Endothelial cell (in vitro differentiated cells): ENCODE data around the gene RGS6. TPM values are rescaled to one million over a fixed set of nuclear protein-coding genes. Genes with fewer than 3 reads are reported as not detected.
"Not testable (repeated sequence)": the region's sequence is repeated elsewhere in the genome, so short reads cannot be mapped to it uniquely, and the experiment has no call there.

ENCODE experiments used
- DNase-seq: peaks from one replicate; pipeline ENCODE4 v3.0.0; 2021; ENCODE audit warnings: low spot score
- H3K27ac Mint-ChIP-seq: one replicate; pipeline ENCODE4 v1.8.0; 2021; ENCODE audit warnings: mixed read lengths, inconsistent platforms; ENCODE audit not compliant: unreplicated experiment
- H3K27me3 Mint-ChIP-seq: one replicate; pipeline ENCODE4 v1.8.0; 2021; ENCODE audit warnings: mild to moderate bottlenecking, moderate library complexity, mixed read lengths, inconsistent platforms; ENCODE audit not compliant: unreplicated experiment
- H3K36me3 Mint-ChIP-seq: one replicate; pipeline ENCODE4 v1.8.0; 2021; ENCODE audit warnings: mild to moderate bottlenecking, low read depth, mixed read lengths, inconsistent platforms; ENCODE audit not compliant: unreplicated experiment
- H3K4me1 Mint-ChIP-seq: one replicate; pipeline ENCODE4 v1.8.0; 2021; ENCODE audit warnings: mild to moderate bottlenecking, mixed read lengths, inconsistent platforms; ENCODE audit not compliant: unreplicated experiment
- H3K4me3 Mint-ChIP-seq: one replicate; pipeline ENCODE4 v1.8.0; 2021; ENCODE audit warnings: mild to moderate bottlenecking, mixed read lengths, inconsistent platforms; ENCODE audit not compliant: unreplicated experiment
- H3K9me3 Mint-ChIP-seq: one replicate; pipeline ENCODE4 v1.8.0; 2021; ENCODE audit warnings: mixed read lengths, inconsistent platforms; ENCODE audit not compliant: unreplicated experiment
- CTCF ChIP-seq: fragments of 200-600 bp; sonication (generic); IDR thresholded peaks from one replicate; pipeline ENCODE4 v1.5.0; 2021; ENCODE audit warnings: antibody characterized with exemption; ENCODE audit not compliant: unreplicated experiment
- total RNA-seq: library from RNA; stranded (reverse); fragmentation: NEBNext Ultra II Directional; extraction: Animal tissue kit (Norgen Biotek cat#: 25700); gene quantifications from one replicate; pipeline ENCODE4 v1.2.1, GENCODE V29; 2021; ENCODE audit not compliant: unreplicated experiment

The RGS6 gene
- total RNA-seq, 1 donor from 2014 or later: 15.7 TPM

GRCh38 chr14:71933001-71933587 lies 865 bp downstream of the RGS6 start:
- H3K27me3 Mint-ChIP-seq: peaks cover 6% of the 10 kb centered on the region
- no peak for TF ChIP-seq CTCF
- peaks cover 20% of the 10 kb centered on the region for H3K4me1 Mint-ChIP-seq
- peak overlapping the region; percentile 92 for H3K4me3 Mint-ChIP-seq
- H3K9me3 Mint-ChIP-seq: no peaks in the 10 kb centered on the region
- peak; percentile 21 for DNase-seq
- H3K27ac Mint-ChIP-seq: no peak overlapping the region
- no peaks in the 10 kb centered on the region for H3K36me3 Mint-ChIP-seq

- not testable (repeated sequence) for H3K9me3 Mint-ChIP-seq, H3K27me3 Mint-ChIP-seq, H3K4me3 Mint-ChIP-seq, H3K27ac Mint-ChIP-seq, DNase-seq, H3K36me3 Mint-ChIP-seq
- H3K4me1 Mint-ChIP-seq: peaks cover 17% of the 10 kb centered on the region
These were observed 6.0 kb downstream of the RGS6 start for GRCh38 chr14:71938273-71938672.

- not testable (repeated sequence) for H3K27ac Mint-ChIP-seq, H3K36me3 Mint-ChIP-seq, DNase-seq, H3K9me3 Mint-ChIP-seq, H3K4me3 Mint-ChIP-seq, H3K27me3 Mint-ChIP-seq
- H3K4me1 Mint-ChIP-seq: peaks cover 16% of the 10 kb centered on the region
These were observed 7.1 kb downstream of the RGS6 start for GRCh38 chr14:71939344-71939743.

- H3K4me3 Mint-ChIP-seq, H3K36me3 Mint-ChIP-seq: not testable (repeated sequence)
- peaks cover 16% of the 10 kb centered on the region for H3K4me1 Mint-ChIP-seq
These were observed 8.3 kb downstream of the RGS6 start for GRCh38 chr14:71940500-71940899.

GRCh38 chr14:71941616-71942015 lies 9.4 kb downstream of the RGS6 start:
- not testable (repeated sequence) for H3K9me3 Mint-ChIP-seq, H3K27me3 Mint-ChIP-seq, H3K27ac Mint-ChIP-seq, DNase-seq, H3K36me3 Mint-ChIP-seq, H3K4me3 Mint-ChIP-seq
- peaks cover 14% of the 10 kb centered on the region for H3K4me1 Mint-ChIP-seq

More at GRCh38 chr14:71940500-71940899, 8.3 kb downstream of the RGS6 start:
- not testable (repeated sequence) for H3K9me3 Mint-ChIP-seq, DNase-seq, H3K27ac Mint-ChIP-seq, H3K27me3 Mint-ChIP-seq

GRCh38 chr14:71942904-71943694 lies 10.9 kb downstream of the RGS6 start:
- no peak for DNase-seq
- Mint-ChIP-seq H3K9me3 (no peaks in the 10 kb centered on the region), H3K36me3 (no peaks in the 10 kb centered on the region), H3K4me3 (no peak overlapping the region), H3K27me3 (peaks cover 1% of the 10 kb centered on the region), H3K27ac (no peak overlapping the region), H3K4me1 (peaks cover 6% of the 10 kb centered on the region)
- no peak for TF ChIP-seq CTCF

GRCh38 chr14:71943695-71944018 lies 11.4 kb downstream of the RGS6 start:
- Mint-ChIP-seq H3K36me3 (no peaks in the 10 kb centered on the region), H3K4me3 (no peak overlapping the region), H3K4me1 (peaks cover 6% of the 10 kb centered on the region), H3K27ac (no peak overlapping the region), H3K9me3 (no peaks in the 10 kb centered on the region), H3K27me3 (peaks cover 1% of the 10 kb centered on the region)
- TF ChIP-seq CTCF: no peak
- DNase-seq: no peak
